Measurements from ENCODE around the gene DVL2.
"Not testable (repeated sequence)": the region's sequence is repeated elsewhere in the genome, so short reads cannot be mapped to it uniquely, and the experiment has no call there.

Gene DVL2

DNA sequence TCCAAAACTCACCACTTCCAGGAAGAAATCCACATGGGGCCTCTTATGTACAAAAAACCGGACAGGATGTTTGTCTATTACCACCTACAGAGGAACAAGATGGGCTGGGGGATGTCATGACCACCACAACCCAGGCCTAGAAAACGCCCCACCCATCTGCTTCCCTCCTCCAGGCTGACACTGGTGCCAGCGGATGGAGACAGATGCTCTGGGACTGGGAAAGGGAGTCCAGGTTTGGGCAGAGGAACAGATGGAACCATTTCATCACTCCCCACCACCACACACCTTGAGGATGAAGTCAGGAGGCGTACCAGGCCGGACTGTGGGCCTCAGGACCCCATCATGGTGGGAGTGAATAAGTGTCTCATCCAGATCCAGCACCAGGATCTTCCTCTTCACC lies 12.5 kb upstream of the DVL2 start:
- no peak for TF ChIP-seq POLR2A (IDR thresholded peaks at IDR 0.05; ENCODE audit: extremely low read depth, insufficient read length)
- TF ChIP-seq MAX (IDR thresholded peaks at IDR 0.05; ENCODE audit: low read depth, low read length) = no peak
- TF ChIP-seq MYC (IDR thresholded peaks at IDR 0.05; ENCODE audit: low read depth, low read length) = no peak
- TF ChIP-seq, protein P1, sequence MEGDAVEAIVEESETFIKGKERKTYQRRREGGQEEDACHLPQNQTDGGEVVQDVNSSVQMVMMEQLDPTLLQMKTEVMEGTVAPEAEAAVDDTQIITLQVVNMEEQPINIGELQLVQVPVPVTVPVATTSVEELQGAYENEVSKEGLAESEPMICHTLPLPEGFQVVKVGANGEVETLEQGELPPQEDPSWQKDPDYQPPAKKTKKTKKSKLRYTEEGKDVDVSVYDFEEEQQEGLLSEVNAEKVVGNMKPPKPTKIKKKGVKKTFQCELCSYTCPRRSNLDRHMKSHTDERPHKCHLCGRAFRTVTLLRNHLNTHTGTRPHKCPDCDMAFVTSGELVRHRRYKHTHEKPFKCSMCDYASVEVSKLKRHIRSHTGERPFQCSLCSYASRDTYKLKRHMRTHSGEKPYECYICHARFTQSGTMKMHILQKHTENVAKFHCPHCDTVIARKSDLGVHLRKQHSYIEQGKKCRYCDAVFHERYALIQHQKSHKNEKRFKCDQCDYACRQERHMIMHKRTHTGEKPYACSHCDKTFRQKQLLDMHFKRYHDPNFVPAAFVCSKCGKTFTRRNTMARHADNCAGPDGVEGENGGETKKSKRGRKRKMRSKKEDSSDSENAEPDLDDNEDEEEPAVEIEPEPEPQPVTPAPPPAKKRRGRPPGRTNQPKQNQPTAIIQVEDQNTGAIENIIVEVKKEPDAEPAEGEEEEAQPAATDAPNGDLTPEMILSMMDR (IDR thresholded peaks at IDR 0.05; ENCODE audit: low read depth, low read length) = no peak
- H3K4me3 ChIP-seq (ENCODE audit: low read depth, low read length) = no peak overlapping the region
- no peak for DNase-seq (ENCODE audit: low read depth)

DNA sequence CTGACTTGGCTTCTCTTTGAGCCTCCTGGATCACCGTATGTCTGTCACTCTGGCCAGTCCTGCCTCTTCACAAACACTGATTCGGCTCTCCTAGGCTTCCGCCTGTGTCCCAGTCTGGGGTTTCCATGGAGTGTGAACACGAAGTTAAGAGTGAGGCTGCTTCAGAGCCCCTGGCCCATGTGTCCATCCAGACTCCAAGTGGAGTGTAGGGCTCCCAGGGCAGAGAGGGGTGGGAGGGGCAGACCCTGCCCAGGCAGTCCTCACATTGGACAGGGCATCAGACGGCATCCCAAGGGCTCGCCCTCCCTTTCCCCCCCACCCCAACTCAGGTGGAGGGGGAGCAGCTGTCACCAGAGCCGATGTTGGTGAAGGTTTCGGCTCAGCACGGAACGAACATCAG lies 9.5 kb upstream of the DVL2 start:
- not testable (repeated sequence) for H3K4me3 ChIP-seq (ENCODE audit: low read depth, low read length); DNase-seq (ENCODE audit: low read depth)

GRCh38 chr17:7243453-7243729 lies 9.1 kb upstream of the DVL2 start:
- H3K4me3 ChIP-seq (ENCODE audit: low read depth, low read length) = no peak overlapping the region
- TF ChIP-seq POLR2A (IDR thresholded peaks at IDR 0.05; ENCODE audit: extremely low read depth, insufficient read length) = no peak
- TF ChIP-seq, protein P1 (IDR thresholded peaks at IDR 0.05; ENCODE audit: low read depth, low read length) = no peak
- no peak for DNase-seq (ENCODE audit: low read depth)

GRCh38 chr17:7242717-7243452 lies 8.6 kb upstream of the DVL2 start:
- peak; percentile 90 for DNase-seq (ENCODE audit: low read depth)
- peak overlapping the region; percentile 74 for H3K4me3 ChIP-seq (ENCODE audit: low read depth, low read length)
- TF ChIP-seq, protein P1 (IDR thresholded peaks at IDR 0.05; ENCODE audit: low read depth, low read length) = no peak
- no peak for TF ChIP-seq POLR2A (IDR thresholded peaks at IDR 0.05; ENCODE audit: extremely low read depth, insufficient read length)
- peak; percentile 91 for TF ChIP-seq MAX (IDR thresholded peaks at IDR 0.05; ENCODE audit: low read depth, low read length)
- peak; percentile 86 for TF ChIP-seq MYC (IDR thresholded peaks at IDR 0.05; ENCODE audit: low read depth, low read length)

DNA sequence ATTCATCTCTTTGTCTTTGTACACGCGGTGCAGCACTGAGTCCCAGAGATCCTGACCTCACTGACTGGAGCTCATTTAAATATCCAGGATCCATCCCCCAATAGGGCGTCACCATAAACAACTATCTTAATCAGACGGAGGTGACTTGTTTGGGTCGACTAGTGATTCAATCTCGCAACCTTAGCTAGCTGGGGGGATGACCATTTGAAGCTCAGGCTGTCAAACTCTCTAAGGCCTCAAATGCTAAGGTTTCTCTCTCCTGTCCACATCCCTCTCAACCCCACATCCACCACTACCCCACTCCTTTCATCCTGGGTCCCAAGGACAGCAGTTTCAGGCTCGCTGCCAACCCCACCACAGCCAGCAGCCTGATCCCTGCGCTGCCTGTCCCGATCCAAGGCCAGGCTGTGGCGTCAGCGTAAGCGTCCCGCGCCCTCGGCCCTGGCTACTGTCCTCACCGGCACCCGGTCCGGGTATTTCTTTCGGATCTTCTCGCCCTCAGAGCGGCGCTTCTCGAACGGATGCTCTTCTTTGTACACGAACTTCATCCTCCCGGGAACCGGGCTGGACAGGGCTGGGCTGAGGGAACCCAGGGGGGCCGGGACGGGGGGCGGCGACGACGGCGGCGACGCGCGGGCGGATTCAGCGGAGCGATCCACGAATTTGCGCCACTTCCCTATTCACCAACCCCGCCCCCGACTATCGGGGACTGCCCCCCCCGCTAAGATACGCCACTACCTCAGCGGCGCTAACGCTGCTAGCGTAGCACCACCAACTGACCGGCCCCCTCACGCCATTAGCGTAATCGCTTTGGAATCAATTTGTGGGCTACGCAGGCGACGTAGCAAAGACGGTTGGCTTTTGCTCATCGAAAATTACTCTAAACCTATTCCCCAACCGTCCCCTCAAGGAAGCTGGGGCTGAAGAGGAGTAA lies 7.7 kb upstream of the DVL2 start, which contains the start of gene GABARAP:
Gene GABARAP (minus strand): TSS at position 667 of the 934 bp plus-strand sequence. CDS start 119 bp downstream, at position 548.
- peak within 1 kb of the TSS; percentile 84 for H3K4me3 ChIP-seq (ENCODE audit: low read depth, low read length)
- peak; percentile 84 for DNase-seq (ENCODE audit: low read depth)
- no peak for TF ChIP-seq MYC (IDR thresholded peaks at IDR 0.05; ENCODE audit: low read depth, low read length)
- no peak for TF ChIP-seq POLR2A (IDR thresholded peaks at IDR 0.05; ENCODE audit: extremely low read depth, insufficient read length)
- TF ChIP-seq MAX (IDR thresholded peaks at IDR 0.05; ENCODE audit: low read depth, low read length) = 0 out of 2 replicates have a peak, but pooled peaks have one; percentile 16
- TF ChIP-seq, protein P1 (IDR thresholded peaks at IDR 0.05; ENCODE audit: low read depth, low read length) = no peak

DNA sequence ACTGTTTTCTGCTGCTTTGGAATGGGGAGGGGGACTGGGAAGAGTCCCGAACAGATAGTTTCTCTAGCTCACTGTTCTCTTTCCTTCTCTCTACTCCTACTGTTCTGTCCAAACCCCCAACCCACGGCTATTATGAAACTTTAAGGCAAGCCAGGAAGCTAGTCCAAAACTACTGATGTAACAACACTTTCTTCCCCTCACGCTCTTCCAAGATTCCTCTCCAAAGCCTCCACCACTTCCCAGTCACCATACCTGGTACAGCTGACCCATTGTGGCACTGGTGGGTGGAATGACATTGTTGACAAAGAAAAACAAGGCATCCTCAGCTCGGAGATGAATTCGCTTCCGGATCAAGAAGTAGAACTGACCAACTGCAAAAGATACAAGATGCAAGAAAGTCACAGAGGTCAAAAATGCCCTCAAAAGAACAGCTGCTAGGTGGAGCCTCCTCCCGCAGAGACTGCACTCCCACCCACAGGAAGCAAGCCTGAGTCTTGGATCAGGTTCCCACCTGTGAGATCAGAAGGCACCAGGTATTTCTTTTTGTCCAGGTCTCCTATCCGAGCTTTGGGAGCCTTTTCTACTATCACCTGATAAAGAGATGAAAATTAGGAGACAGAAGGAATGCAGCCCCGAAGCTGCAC lies 6.9 kb upstream of the DVL2 start:
- peak overlapping the region; percentile 84 for H3K4me3 ChIP-seq (ENCODE audit: low read depth, low read length)
- TF ChIP-seq MAX (IDR thresholded peaks at IDR 0.05; ENCODE audit: low read depth, low read length) (no peak), POLR2A (IDR thresholded peaks at IDR 0.05; ENCODE audit: extremely low read depth, insufficient read length) (no peak), MYC (IDR thresholded peaks at IDR 0.05; ENCODE audit: low read depth, low read length) (no peak)
- TF ChIP-seq, protein P1 (IDR thresholded peaks at IDR 0.05; ENCODE audit: low read depth, low read length) = no peak
- DNase-seq (ENCODE audit: low read depth) = no peak

Measured in NB4 (cell line).